Fibroblast of lung (primary cell): ENCODE results near the gene PLB1.

Experiments
- EZH2 ChIP-seq: IDR thresholded peaks from 2 replicates; pipeline ENCODE4 v1.5.1; 2012; ENCODE audit warnings: low read length, control low read depth, mild to moderate bottlenecking; ENCODE audit errors: missing control alignments
- TF ChIP-seq, protein P1 (sequence below), 2 donors: IDR thresholded peaks in 1 of 2; conservative IDR thresholded peaks in 1 of 2; 1 replicate in 1 of 2; 2 replicates in 1 of 2; pipeline ENCODE4 v1.5.1; 2011 to 2012; ENCODE audit warnings: low read length in 2 of 2, control low read depth in 1 of 2, inconsistent platforms in 1 of 2, low read depth in 1 of 2, mild to moderate bottlenecking in 1 of 2

DNA sequence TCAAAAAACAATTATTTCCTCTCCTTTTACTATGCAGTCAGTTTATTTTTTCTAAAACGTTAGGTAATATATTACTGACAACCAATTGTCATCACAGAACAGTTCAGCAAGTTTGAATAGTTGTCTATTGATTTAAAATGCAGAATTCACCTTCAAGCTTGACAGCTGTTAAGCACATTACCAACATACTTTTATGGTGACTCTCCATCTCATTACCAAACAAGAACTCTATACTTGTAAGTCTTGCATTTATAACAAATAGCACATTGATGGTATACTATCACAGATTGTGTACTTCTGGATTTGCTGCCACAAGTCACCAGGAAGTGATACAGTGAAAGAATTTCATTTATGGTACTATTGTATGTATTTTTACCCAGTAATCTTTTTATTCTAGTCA, 156.4 kb downstream of the PLB1 start:
- TF ChIP-seq, protein P1, sequence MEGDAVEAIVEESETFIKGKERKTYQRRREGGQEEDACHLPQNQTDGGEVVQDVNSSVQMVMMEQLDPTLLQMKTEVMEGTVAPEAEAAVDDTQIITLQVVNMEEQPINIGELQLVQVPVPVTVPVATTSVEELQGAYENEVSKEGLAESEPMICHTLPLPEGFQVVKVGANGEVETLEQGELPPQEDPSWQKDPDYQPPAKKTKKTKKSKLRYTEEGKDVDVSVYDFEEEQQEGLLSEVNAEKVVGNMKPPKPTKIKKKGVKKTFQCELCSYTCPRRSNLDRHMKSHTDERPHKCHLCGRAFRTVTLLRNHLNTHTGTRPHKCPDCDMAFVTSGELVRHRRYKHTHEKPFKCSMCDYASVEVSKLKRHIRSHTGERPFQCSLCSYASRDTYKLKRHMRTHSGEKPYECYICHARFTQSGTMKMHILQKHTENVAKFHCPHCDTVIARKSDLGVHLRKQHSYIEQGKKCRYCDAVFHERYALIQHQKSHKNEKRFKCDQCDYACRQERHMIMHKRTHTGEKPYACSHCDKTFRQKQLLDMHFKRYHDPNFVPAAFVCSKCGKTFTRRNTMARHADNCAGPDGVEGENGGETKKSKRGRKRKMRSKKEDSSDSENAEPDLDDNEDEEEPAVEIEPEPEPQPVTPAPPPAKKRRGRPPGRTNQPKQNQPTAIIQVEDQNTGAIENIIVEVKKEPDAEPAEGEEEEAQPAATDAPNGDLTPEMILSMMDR (conservative IDR thresholded peaks at IDR 0.05 in 1 of 2, IDR thresholded peaks at IDR 0.05 in 1 of 2; ENCODE audit: low read depth in 1 of 2, low read length in 2 of 2), result no peak
- no peak for TF ChIP-seq EZH2
